SK-N-SH (cell line): ENCODE results near the gene ROPN1L.

ENCODE experiments used
- CHD2 ChIP-seq: fragments of 150-350 bp; IDR thresholded peaks from 2 replicates; pipeline ENCODE4 v1.6.1; 2018; ENCODE audit warnings: low read length; ENCODE audit not compliant: partially characterized antibody
- CTCF ChIP-seq: fragments of 200-600 bp; sonication (generic); IDR thresholded peaks from 2 replicates; pipeline ENCODE4 v1.6.1; 2017; ENCODE audit warnings: antibody characterized with exemption, mild to moderate bottlenecking, moderate library complexity
- EP300 ChIP-seq, 2 experiments: IDR thresholded peaks; 2 replicates each; pipeline versions ENCODE4 v1.4.0 to v1.6.1; 2012; ENCODE audit warnings: borderline replicate concordance in 1 of 2, low read depth in 1 of 2, low read length in 1 of 2
- FOSL2 ChIP-seq: IDR thresholded peaks from 2 replicates; pipeline ENCODE4 v1.4.0; 2012; ENCODE audit warnings: low read depth, mild to moderate bottlenecking, moderate library complexity, borderline replicate concordance
- SIN3A ChIP-seq: IDR thresholded peaks from 2 replicates; pipeline ENCODE4 v1.6.1; 2012; ENCODE audit warnings: low read depth, mild to moderate bottlenecking, low read length, moderate library complexity, borderline replicate concordance
- SMC3 ChIP-seq: IDR thresholded peaks from 2 replicates; pipeline ENCODE4 v1.6.1; 2012; ENCODE audit warnings: low read depth, low read length, improper control_type of control experiment
- TF ChIP-seq, protein P1 (sequence below): fragments of 150-350 bp; IDR thresholded peaks from 2 replicates; pipeline ENCODE4 v1.6.1; 2017; ENCODE audit warnings: antibody characterized with exemption, low read length, low read depth, borderline replicate concordance

DNA sequence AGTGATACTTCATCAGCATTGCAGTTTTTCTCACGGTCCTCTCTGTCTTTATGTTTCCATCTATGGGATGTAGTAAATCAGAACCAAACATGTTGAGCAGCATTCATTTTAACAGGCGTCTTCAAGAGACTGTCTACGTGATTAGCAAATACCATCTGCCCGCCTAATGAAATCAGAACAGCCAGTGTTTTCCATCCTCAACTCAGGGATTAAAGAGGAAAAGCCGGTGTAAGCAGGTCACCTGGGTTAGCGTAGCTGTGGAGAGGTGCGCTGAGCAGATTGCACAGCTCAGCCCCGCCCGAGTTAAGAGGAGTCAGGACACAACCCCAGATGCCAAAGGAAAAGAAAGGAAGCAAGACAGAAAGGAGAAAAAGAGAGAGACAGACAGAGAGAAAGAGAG is 67.9 kb downstream of the ROPN1L start:
- TF ChIP-seq CTCF, result no peak
- TF ChIP-seq SIN3A, result no peak
- TF ChIP-seq CHD2, result no peak
- TF ChIP-seq SMC3, result no peak
- no peak for TF ChIP-seq FOSL2
- TF ChIP-seq EP300 (IDR thresholded peaks at IDR 0.05; ENCODE audit: borderline replicate concordance in 1 of 2, low read depth in 1 of 2, low read length in 1 of 2), result no peak
- TF ChIP-seq, protein P1, sequence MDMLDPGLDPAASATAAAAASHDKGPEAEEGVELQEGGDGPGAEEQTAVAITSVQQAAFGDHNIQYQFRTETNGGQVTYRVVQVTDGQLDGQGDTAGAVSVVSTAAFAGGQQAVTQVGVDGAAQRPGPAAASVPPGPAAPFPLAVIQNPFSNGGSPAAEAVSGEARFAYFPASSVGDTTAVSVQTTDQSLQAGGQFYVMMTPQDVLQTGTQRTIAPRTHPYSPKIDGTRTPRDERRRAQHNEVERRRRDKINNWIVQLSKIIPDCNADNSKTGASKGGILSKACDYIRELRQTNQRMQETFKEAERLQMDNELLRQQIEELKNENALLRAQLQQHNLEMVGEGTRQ, result no peak
